HG03520 (cell line): ENCODE measurements around the gene ZNF302.
"Not testable (repeated sequence)": the region's sequence is repeated elsewhere in the genome, so short reads cannot be mapped to it uniquely, and the experiment has no call there.

Source experiments
- ATAC-seq: cut with Tn5 transposase; IDR thresholded peaks from one replicate; pipeline ENCODE4 v1.9.1; 2021; ENCODE audit warnings: mild to moderate bottlenecking, moderate library complexity; ENCODE audit not compliant: unreplicated experiment

ZNF302 gene

DNA sequence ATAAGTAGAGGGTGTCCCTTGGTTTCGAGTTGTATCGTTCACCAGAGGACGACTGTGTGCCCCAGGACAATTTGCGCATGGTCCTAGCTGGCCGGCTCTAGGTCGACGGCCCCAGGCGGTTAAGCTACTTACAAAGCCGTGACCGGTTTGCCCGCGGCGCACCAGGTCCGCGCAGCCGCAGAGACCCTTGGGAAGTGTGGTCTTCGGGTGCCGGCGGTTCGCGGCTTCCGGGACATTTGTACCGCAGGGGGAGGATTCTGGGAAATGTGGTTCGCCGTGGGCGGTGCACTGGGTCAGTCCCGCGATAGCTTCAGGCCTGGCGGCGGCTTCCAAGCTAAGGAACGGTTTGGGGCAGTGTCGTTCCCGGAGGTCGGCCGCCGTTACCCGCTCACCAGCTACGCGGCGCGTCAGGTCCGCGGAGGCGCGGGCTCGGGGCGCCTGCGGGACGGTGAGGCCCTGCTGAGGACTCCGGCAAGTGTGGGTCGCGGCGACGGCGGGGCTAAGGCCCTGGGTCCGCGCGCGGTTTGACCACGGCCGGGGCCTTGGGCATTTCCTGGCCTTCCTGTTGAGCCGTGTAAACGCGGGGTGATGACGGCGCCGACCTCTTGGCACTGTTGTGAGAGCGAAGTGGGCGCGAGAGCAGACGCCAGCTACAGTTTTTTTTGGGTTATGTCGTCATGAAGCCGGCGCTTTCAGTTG lies at the start of gene ZNF302:
Gene ZNF302 (plus strand): TSS at position 293 of the 699 bp plus-strand sequence. CDS start 1,127 bp downstream, outside the sequence.
- peak; percentile 83 for ATAC-seq

DNA sequence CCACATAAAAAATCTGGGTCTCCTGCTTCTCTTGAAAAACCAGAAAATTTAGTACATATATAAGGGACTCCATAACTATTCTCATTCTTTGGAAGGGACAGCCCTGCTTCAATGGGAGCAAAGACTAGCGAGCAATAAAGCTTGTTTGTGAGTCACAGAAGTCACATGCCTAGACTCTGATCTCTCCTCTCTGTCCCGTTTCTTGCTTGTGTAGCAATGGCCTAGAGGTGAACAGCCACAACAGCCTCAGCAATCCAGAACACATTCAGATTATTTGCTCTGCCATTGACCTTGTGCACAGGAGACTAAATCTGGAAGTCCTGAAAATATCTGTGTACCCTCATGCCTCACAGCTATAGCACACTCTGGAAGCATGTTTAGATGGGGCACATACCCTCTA lies 43.7 kb upstream of the ZNF302 start:
- ATAC-seq: no peak

DNA sequence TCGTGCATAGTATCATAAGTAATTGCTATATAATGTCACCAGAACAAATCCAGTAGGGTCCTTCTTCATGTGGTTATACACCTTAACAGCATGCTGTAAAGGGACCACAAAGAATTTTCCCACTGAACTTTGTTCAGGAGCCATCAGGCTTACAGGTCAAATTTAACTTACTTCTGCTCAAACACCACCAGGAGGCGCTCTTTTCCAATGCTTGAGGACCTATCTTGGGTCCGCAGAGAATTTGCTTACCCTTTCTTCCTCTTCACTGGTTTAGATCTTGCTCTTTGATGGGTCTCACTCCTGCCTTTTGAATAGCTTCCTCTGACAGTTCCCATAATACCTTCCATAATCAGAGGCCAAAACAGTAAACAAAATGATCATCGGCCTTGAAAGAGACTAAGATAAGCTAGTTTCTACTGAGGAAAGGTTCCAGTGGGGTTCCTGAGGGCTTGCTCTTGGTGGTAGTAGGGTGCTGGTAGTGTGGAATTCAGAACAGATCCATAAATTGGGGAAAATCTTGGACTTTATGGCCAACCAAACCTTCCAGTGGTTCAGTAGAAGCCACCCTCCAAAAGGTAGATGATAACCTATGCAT lies 37.9 kb upstream of the ZNF302 start:
- ATAC-seq: no peak

DNA sequence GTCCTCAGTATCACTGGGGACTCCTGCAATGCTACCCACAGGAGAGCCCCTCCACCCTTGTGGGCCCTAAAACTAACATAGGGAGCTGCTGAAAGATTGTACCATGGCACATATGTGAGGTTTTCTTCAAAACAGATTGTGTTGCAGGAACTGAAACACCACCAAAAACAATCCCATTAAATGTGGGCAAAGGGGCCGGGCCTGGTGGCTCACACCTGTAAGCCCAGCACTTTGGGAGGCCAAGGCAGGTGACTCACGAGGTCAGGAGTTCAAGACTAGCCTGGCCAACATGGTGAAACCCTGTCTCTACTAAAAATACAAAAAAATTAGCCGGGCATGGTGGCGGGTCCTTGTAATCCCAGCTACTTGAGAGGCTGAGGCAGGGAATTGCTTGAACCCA lies 35.2 kb upstream of the ZNF302 start:
- ATAC-seq: no peak

DNA sequence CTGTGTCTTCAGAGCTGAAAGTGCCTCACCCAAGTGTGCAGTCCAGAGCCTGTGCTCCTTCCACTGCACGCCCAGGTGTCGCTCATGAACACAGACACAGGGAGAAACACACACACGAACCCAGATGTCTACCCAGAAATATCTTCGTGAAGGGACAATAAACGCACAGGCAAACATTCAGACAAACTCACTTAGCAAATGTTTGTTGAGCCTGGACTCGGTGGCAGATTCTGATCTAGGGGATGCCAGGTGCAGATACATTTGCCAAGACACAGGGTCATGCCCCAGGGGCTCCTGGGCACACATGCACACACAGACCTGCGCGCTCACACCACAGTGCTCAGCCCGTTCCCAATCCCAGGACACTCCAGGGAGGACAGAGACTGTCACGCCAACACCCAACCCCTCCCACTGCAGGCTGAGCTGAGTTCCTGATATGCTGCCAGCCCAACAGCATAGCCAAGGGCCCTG lies 32.5 kb upstream of the ZNF302 start:
- no peak for ATAC-seq

DNA sequence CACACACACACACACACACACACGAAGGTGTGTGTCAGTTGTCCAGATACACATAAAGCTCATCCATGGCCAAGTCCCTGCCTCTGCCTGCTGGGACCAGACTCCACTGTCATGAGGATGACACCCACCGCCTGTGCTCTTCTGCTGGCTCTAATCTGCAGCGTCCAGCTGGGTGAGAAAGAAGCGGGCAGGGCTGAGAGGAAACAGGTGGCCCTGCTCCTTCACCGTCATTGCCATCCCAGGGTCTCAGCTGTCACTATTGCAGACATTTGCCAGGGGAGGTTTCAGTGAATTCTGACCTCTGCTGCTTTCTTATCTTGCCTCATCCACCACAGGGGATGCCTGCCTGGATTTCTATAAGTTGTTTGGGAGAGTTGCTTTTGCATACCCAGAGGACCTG lies 31.9 kb upstream of the ZNF302 start:
- ATAC-seq: no peak

DNA sequence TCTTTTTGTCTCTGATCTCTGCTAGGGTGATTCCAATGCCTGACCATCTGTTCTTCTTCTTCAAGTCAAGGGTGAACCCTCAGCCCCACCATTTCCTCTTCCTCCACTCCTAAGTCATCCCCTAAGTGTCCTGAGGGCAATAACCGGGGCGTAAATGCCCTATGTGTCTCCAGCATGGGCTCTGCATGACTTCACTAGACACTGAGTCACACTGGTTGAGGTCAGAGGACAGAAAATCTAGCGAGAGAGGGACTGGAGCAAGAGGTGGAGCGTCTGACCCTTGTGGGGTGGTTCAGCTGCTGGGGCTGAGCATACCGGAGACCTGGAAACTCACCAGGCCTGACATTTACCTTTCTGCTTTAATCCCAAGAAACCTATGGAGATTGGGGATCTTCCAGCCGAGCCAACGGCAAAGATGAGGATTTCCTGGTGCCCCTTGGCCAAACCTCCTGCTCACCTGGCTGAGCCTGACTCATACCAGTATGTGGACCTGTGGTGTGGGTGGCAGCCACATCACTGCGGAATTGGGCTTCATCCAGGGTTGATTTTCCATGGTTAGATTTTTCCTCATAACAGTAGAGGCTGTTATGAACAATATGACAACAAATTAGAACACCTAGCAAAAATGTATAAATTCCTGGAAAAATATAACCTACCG lies 27.5 kb upstream of the ZNF302 start:
- ATAC-seq: no peak

DNA sequence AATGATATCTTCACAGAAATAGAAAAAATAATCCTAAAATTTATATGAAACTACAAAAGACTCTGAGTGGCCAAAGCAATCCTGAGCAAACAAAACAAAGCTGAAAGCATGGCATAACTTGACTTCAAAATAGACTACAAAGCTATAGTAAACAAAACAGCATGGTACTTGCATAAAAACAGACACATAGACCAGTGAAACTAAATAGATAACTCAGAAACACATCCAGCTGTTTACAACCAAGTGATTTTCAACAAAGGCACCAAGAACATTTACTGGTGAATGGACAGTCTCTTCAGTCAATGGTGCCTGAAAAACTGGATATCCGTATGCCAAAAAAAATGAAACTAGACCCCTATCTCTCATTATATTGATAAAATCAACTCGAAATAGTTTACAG lies 25.7 kb upstream of the ZNF302 start:
- no peak for ATAC-seq

DNA sequence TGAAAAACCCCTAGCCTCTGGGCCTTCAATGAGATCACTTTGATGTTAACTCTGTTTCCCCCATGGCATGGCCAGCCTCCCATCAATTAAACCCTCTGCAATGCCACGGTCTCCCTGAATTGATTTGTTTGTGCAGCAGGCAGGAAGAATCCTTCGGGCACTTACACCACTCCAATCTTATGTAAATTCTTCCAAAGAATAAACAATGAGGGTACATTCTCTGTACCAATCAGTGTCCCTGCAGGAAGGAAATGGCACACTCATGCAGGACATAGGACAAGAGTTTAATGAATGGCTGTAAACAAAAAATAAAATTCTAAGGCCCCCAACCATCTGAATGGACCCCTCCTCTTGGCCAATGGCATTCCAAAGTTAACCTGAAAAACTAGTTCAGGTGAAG lies 22.7 kb upstream of the ZNF302 start:
- no peak for ATAC-seq

DNA sequence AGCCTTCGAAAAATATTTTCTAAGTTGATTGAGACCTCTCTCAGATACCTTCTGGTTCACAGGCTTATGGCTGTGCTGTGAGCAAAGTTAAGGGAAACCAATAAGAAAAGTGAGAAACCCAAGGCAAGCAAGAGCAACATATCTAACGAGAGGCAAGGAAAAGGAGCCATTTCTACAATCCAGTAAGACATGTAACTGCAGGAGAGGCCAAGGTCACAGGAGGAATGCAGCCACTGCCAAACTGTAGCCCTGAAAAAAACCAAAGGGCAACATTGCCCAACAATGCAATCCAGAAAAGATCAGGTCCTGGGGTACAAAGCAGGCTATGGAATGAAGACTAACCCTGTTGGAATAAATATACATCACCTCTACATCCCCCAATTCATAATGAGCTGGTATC lies 21.8 kb upstream of the ZNF302 start:
- no peak for ATAC-seq

DNA sequence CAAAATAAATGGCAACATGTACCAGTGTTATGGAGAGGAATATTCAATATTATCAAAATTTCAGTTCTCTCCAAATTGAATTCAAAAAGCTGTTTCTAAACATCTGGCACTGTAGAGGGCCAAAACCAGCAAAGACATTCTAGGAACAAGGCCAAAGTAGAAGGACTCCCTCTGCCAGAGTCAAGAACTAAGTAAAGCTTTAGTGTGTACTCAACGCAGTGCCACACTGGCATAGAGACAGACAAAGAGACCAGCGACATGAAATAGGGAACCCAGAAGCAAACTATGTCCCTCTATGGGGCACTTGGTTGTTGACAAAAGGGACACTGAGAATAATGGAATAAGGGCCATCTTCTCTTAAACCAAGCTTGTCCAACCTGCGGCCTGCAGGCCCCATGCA lies 16.1 kb upstream of the ZNF302 start:
- no peak for ATAC-seq

DNA sequence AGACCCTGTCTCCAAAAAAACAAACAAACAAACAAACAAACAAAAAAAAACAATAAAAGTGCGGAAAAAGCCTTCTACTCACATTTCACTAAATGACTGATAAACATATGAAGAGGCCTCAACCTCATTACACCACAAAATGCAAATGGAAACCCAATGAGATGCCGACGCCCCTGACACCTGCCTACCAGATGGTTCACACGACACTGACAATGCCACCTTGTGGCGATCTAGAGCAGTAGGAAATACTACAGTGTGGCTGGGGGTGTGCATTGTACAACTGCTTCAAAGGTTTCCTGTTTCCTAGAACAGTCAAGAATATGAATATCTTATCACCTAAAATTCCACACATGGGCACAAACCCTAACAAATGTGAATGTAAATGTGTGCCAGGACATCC lies 14.6 kb upstream of the ZNF302 start:
- ATAC-seq: no peak

DNA sequence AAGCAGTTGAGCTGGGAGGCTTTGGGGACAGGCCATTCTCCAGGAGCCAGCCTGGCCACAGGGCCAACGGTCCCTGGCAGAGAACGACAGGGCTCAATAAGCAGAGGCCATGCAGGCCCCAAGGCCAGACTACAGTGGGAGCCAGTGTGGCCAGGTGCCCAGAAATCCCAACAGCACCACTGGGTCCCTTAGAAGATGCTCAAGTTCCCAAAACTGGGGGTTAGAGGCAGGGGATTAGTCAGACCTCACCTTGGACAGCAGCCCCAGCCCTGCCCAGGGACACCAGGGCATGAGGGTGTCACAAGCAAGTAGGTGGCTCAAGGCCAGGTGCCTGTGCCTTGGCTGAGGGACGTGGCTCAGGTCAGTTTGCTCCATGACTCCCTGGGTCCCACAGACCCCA lies 13.3 kb upstream of the ZNF302 start:
- no peak for ATAC-seq

DNA sequence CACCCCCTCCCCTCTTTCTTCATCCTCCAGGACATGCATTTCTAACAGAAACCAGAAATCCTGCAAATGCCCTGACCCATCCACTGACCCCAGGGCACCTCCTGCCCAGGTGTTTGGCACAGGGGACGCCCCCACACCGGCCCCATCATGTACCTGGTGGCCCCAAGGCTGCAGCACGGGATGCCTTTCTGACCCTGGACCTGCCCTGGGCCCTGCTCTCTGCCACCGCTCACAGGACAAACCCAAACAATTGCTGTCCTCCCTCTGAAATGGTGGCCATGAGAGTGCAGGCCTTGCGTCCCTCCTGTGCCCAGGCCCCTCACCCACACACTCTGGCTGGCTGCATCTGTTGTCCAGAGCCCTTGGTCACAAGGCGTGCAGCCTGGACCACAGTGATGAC lies 12.6 kb upstream of the ZNF302 start:
- ATAC-seq: no peak

DNA sequence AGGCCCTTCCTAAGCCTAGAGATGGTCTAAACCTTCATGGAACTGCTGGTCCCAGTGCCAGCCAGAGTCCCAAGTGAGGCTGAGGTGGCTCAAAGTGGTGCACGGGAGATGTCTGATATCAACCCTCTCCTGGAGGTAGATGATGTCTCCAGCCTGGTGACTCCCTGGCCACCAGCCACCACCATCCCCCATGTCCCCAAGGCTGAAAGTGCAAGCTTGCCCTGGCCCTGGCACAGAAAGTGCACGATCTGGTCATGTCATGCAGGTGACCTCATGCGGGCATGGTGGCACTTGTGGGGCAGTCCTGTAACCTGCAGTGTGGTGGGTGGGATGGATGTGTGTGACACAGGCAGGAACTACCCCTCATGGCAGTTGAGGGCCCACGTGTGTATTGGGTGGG lies 12.2 kb upstream of the ZNF302 start:
- not testable (repeated sequence) for ATAC-seq

DNA sequence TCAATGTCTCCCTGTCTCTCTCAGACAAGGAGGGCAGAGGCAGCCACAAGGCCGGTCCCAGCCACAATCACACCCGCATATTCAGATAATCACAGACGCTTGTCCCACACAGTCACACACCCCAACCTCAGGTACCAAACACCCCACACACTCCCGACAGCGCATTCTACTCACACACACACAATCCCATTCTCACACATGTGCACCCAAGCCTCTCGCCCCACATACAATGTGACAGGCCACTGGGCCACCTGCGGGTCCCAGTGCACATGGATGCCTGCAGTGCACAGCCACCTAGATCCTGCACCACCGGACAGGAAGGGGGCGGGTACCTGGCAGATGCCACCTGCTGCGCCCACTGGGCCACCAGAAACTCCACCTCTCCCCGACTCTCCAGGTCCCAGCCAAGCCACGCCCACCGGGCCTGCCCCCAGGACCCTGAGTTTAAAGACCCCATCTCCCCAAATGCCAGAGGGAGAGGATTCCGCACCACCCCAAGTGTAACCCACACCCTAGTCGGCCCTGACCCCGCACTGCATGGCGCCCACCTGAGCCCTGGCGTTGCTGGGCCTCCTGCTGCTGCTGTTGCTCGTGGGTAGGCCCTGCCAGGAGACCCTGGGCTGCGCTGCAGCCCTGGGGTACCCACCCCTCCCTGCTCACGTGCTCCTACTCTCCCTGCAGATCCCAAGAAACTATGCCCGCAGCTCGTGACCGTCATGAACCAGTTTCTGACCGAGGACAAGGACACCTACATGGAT lies 11.1 kb upstream of the ZNF302 start:
- no peak for ATAC-seq

DNA sequence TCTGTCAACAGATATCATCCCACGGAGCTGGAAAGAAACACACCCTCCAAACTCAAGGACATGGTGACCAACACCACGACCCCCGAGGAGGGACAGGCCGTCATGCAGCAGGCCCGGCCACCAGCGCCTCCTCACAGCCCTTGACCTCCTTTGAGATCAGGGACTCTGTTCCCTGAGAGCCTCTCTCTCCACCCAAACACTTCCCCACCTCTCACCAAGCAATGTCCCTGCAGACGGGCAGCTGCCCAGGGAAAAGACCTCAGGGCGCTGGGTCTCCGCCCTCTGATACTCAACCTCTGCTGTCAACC lies 10.6 kb upstream of the ZNF302 start:
- no peak for ATAC-seq

DNA sequence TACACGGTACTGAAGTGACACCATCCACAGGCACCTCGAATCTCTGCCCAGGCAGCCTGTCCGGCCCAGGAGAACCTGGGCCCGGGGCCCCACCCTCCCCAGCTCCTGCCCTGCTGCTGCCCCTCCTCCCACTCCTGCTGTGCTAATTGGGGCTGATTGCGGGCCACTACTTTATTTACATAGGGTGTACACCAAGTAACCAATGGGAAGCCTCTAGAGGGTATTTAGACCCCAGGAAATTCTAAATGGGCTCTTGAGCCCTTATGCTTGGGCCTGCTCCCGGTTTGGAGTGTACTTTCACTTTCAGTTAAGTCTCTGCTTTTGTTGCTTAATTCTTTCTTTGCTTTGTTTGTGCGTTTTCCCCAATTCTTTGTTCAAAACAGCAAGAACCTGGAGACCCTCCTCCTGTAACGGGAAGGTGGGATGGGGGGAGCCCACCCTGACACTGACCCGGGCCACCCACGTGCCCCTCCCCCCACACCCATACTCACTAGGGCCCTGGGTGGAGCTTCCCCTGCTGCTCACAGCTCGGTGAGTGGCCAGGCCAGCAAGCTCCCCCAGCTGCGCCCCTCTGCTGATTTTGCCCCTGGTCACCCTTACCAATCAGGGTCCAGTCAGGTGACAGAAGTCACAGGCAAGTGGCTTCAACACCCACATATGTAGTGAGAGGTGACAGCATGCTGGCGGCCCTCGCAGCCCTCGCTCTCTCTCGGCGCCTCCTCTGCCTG lies 10.0 kb upstream of the ZNF302 start:
- ATAC-seq: no peak

DNA sequence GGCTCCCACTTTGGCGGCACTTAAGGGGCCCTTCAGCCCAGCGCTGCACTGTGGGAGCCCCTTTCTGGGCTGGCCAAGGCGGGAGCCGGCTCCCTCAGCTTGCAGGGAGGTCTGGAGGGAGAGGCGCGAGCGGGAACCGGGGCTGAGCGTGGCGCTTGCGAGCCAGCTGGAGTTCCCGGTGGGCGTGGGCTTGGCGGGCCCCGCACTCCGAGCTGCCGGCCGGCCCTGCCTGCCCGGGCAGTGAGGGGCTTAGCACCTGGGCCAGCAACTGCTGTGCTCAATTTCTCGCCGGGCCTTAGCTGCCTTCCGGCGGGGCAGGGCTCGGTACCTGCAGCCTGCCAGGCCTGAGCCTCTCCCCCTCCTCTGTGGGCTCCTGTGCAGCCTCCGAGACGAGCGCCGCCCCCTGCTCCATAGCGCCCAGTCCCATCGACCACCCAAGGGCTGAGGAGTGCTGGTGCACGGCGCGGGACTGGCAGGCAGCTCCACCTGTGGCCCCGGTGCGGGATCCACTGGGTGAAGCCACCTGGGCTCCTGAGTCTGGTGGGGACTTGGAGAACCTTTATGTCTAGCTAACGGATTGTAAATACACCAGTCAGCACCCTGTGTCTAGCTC lies 9.3 kb upstream of the ZNF302 start:
- ATAC-seq: not testable (repeated sequence)

DNA sequence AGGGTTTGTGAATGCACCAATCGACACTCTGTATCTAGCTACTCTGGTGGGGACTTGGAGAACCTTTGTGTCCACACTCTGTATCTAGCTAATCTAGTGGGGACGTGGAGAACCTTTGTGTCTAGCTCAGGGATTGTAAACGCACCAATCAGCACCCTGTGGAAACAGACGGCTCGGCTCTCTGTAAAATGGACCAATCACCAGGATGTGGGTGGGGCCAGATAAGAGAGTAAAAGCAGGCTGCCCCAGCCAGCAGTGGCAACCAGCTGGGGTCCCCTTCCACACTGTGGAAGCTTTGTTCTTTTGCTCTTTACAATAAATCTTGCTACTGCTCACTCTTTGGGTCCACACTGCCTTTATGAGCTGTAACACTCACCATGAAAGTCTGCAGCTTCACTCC lies 8.8 kb upstream of the ZNF302 start:
- not testable (repeated sequence) for ATAC-seq

DNA sequence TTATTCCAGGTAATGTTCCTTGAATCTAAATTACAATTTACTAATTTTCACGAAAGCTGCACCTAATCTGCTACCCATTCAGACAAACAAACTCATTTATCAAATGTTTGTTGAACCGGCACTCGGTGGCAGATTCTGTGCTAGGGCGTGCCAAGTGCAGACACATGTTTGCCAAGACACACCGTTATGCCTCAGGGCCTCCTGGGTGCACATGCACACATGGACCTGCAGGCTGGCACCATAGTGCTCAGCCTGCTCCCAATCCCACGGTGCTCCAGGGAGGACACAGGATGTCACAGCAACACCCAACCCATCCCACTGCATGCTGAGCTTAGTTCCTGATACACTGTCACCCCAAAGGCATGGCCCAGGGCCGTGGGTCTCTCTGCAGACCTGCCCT lies 8.2 kb upstream of the ZNF302 start:
- ATAC-seq: no peak
